NCI-H2029 (cell line): ENCODE data around the gene ABCG1.
"Not testable (repeated sequence)": the region's sequence is repeated elsewhere in the genome, so short reads cannot be mapped to it uniquely, and the experiment has no call there.

Source experiments
- DNase-seq: peaks from one replicate; lab custom pipeline; 2025; lab: John Stamatoyannopoulos, UW

ABCG1 gene

DNA sequence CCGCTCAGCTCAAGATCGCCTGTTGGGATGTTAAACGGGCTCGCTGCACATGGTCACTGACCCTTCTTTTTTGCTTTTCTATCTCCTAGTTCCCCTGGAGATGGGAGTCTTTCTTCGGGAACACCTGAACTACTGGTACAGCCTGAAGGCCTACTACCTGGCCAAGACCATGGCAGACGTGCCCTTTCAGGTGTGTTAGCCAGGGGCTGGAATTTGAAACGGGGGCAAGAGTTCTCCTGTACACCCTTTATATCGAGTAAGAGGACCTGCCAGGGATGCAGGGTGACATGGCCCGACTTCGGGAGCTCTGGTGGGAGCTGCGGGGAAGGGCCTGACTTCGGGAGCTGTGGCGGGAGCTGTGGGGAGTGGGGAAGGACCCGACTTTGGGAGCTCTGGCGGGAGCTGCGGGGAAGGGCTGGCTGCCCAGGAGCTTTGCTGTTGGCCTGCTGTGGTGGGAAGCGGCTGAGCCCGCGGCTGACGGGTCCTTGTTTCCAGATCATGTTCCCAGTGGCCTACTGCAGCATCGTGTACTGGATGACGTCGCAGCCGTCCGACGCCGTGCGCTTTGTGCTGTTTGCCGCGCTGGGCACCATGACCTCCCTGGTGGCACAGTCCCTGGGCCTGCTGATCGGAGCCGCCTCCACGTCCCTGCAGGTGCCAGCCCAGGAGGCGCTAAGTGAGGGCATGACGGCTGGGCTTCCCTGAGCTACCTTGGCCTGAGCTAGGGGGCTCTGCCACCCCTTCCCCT is 72.2 kb downstream of the ABCG1 start:
- DNase-seq = no peak

DNA sequence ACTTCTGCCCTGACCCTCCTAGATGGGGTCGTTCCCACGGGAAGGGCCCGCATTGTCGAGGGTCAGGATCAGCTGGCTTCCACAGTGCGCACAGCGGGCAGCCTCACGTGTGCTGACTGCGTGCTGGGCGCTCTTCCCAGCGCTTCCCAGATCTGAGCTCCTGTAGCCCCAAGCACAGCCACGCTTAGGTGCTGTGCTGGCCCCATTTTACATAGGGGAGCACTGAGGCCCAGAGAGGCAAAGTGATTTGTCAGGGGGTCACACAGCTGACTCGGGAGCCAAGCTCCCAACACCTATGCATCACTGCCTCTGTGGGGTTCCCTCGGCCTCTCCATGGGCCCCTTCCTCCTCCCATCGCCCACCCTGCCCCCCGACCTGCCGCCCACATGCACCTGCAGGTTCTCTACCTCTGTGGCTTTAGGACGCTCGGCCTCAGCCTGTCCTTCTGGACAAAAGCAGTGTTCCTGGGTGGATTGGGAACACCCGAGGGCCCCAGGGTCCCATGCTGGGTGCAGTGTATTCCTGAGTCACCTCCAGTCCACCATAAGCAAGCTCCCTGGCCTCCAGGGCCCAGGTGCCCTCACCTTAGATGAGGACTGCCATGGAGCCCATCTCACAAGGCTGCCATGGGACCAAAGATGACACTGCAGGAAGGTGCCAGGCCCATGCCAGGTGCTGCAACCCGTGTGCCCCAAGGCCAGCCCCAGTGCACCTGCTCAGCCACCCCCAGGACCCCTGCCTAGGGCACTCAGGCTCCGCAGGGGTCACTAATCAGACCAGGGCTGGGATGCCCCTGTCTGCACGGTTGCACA is 73.0 kb downstream of the ABCG1 start:
- DNase-seq = no peak

DNA sequence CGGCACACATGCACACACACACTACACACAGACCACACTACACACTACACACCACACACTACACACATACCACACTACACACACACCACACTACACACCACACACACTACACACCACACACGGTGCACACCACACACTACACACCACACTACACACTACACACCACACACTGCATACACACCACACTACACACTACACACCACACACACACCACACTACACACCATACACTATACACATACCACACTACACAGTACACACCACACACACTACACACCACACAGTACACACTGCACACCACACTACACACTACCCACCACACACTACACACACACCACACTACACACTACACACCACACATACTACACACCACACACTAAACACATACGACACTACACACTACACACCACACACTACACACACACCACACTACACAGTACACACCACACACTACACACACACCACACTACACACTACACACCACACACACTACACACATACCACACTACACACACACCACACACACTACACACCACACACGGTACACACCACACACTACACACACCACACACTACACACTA is 73.7 kb downstream of the ABCG1 start:
- not testable (repeated sequence) for DNase-seq

DNA sequence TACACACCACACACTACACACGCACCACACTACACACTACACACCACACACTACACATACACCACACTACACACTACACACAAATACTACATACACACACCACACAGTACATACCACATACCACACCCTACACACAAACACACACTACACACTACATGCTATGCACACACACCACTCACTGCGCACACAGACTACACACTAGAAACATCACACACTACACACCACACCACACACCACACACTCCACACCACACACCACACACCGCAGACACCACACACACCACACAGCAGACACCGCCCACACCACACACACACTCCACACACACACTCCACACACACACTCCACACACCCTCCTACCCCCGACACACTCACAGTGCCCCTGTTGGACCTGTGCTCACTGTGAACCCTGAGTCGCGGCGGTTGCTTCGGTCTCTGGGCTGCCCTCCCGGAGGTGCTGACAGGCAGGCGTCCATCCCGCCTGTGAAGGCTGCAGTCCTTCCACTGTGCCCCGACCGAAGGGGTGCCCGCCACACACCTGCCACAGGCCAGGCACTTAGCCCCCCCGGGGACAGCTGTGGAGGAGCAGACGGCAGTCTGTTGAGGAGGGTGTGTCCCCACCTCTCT is 74.8 kb downstream of the ABCG1 start:
- no peak for DNase-seq

DNA sequence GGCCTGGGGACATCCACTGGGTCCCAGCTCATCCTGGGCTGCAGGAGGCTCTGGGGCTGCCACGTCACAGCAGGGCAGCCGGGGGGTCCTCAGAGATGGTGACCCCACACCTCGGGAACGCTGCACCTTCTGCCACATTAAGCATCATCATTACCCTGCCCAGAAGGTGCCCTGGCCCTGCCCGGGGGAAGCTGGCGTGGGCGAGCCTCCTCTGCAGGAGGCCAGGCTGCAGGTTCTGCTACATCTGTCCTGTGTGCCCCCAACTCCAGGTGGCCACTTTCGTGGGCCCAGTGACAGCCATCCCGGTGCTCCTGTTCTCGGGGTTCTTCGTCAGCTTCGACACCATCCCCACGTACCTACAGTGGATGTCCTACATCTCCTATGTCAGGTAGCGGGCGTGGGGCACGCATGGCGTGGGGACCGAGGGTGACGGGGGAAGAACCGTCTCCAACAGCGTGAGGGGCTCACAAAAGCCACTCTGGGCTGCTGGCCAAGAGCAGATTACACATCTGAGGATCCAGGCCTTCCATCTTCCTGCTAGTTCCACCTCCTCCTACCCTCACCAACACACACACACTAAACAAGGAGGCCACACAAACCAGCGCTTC is 75.4 kb downstream of the ABCG1 start:
- no peak for DNase-seq

DNA sequence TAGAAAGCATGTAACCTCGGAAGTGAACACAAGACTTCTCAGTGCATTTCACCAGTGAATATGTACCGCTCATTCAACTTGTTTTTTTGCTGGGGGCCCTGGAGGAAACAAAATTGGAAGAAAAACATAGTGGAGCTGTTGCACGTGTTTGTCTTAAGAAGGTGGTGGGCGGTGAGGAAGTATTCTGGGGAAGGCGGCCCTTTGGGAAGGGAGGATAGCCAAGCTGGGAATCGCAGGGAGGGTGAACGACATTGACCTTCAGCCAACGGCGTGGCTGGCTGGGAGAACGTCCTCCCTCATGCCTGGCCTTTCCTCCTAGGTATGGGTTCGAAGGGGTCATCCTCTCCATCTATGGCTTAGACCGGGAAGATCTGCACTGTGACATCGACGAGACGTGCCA is 76.9 kb downstream of the ABCG1 start:
- no peak for DNase-seq

DNA sequence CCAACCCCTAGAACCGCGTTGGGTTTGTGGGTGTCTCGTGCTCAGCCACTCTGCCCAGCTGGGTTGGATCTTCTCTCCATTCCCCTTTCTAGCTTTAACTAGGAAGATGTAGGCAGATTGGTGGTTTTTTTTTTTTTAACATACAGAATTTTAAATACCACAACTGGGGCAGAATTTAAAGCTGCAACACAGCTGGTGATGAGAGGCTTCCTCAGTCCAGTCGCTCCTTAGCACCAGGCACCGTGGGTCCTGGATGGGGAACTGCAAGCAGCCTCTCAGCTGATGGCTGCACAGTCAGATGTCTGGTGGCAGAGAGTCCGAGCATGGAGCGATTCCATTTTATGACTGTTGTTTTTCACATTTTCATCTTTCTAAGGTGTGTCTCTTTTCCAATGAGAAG is 77.6 kb downstream of the ABCG1 start:
- no peak for DNase-seq

DNA sequence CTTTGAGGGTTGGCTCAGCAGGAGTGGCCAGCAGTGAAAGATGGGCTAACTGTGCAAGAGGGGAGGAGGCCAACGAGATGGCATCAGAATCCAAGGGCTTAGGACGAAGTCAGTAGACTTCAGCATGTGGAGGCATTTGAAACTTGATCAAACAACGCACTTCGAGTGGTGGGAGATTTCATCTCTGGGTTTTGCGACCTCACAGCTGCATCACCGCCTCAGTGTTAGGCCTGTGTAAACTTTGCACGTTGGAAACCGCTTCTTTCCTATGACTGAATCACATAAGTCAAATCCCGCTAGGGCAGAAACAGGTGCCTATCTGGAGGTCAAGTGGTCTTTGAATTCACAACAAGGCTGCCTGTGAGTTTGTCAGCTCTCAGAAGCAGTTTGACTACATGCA is 78.4 kb downstream of the ABCG1 start:
- DNase-seq = no peak

DNA sequence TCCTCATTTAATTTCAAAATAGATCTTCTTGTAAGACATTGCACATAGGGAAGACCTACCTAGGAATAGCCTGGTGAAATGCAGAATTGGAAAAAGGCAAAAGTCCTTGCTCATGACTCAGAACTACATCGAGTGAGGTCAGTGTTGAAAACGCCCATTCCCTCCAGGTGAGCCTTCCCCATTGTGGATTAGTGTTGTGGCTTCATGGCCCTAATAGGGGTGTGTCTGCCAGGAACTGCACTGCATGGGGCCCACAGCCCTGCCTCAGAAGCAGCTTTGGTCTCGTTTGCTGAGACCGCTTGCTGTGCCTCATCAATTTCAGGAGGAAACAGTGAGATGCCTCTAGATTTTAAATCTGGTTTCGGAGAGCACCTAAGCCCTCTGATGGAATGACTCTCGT is 79.3 kb downstream of the ABCG1 start:
- no peak for DNase-seq

DNA sequence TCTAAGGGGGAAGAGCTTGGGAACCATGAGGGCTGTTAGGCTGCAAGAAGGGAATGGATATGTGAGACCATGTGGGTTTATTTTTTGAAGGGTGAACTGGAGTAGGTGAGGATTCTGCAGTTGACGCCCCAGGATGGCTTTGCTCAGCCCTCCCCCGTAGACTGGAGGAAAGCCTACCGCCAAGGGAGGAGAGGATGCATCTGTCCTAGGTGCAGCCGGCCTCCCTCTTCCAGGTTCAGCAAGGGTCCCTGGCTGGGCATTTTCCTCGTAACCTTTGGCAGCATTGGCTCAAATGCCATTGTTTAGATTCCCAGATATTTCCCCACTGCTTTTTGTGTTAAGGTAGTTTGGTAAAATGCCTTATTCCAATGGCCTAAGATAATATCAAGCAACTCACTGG is 79.7 kb downstream of the ABCG1 start:
- DNase-seq = no peak

DNA sequence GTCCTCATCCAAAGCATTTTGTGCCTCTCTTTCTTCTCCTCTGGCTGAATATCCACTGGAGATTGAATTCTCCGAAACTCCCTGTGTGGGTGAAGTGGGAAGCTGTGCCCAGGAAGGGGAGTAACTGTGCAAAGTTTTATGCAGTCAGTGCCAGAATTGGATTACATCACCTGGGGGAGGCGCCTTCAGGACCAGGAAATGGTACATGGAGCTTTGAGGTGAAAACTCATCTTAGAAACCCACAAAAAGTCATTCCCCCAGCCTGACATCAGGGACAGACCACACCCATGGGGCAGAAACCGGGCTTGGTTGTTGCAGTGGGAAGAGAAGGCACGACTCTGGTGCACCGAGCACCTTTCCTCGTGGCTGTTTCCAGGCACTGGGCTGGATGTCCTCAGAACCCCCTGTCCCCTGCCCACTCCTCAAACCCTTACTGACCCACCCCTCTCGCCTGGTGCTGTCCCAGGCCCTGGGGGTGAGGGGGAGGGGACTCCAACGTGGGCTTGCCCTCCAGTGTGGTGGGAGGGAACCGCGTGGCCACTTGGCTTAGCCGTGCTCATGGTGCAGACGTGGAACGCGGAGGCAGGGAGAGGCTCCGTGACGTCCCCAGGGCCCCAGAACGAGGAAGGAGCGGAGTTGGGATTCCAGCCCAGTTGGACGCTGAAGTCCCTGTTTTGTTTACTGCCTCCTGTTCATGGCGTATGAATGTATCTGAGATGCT is 80.5 kb downstream of the ABCG1 start:
- no peak for DNase-seq

DNA sequence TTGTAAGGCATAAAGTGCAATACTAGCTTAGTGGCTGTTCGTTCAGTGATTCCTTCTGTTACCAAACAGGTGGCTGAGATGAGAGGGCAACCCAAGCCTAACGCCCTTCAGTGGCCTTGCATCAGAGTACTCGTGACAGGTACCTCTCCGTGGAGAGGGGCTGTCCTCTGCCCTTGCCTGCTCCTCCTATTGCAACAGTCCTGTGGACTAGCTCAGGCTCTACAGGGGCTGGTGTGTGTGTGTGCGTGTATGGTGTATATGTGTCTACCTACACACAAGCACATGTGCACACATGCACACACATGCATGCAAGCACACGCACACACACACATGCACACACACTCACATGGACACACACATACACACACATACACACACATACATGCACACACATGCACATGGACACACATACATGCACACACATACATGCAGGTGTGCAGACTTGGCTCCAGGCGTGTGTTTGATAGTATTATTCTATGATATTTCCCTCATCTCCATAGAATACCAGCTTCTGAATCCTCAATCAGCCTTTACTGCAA is 81.2 kb downstream of the ABCG1 start:
- DNase-seq = no peak

DNA sequence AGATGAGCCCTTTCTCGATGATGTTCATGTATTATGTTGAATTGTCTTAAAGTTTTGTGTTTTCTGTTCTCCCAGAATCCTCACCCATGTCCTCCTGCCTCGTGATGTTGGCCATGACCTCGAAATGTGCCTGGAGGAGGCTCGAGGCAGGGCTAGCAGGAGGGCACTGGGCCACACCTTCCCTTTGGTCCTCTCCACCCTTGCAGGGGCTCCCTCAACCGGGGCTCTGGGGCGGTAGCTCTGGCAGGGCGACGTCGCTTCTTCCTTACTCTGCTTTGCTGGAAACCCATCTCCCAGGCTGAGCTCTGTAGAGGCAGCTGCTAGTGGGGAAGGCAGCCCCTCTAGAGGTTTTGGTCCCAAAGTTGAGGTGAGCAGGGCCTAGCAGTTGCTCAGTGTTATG is 82.0 kb downstream of the ABCG1 start:
- DNase-seq = no peak

DNA sequence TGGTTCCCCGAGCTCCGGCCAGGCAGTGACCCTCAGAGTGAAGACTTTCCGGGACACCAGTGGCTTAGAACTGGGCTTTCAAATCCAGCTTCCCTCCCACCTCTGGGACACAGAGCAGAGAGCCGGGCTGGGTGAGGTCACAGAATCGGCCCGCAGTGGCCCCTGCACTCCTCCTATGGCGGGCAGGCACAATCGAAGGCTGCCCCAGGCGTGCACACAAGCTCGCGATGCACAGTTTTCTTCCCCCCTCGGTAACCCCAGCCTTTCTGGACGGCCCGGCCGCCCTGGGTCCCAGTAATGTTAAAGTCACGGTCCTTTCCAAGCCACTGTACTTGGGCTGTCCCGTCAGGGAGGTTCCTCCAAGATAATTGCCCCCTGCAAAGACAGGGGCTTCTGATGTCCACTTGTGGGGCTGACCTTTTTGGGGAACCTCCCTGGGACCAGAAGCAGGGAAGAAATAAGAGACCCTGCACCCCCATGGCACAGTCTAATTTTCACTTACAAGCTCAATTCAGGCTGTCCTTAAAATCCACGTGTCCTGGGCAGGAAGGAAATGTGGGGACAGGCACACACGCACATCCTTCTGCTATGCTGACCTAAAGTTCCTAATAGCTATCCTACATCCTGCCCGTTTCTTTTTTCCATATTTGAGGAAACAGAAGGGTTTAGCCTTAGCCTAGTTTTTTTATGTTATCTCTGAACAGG is 82.6 kb downstream of the ABCG1 start:
- DNase-seq = no peak

DNA sequence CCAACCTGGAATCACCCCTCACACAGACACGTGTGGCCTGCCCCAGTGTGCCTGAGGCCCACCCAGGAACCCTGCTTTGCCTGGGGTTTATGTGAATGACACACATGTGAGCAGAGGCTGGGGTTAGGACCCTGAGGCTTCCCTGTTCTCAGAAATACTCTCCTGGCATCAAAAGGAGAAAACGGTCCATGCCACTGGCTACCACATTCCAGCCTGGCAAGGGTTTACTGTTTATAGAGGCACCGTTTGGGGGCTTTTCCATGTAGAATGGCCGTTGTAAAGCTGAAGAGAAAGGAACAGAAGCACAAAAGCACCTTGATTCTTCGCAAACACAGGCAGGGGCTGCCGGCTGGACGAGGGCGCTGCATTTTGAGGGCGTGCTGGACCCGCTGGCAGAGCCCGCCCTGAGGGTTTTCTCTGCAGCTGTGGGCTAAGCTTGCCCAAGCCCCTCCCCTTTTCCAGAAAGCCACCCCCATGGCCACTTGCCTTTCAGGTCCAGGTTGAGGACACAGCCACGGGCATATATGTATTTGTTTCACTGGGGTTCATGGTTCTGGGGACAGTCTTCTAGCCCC is 83.2 kb downstream of the ABCG1 start:
- no peak for DNase-seq

DNA sequence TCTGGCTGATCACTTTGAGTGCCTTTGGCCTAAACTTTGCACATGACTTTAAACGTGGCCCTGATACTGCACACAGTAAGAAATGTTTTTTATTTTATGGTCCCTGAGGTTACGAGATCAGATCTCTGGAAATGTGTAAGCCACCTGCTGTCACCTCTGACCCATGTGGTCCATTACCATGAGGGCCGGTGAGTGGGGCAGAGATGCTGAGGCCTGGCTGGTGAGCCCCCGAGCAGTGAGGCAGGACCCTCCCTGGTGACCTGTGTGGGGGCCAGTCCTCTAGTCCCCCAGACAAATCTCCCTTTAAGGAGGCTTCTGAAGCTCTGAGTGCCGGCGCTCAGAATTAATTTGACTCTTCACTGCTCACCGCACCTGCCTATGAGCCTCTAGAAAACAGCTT is 83.9 kb downstream of the ABCG1 start:
- no peak for DNase-seq

DNA sequence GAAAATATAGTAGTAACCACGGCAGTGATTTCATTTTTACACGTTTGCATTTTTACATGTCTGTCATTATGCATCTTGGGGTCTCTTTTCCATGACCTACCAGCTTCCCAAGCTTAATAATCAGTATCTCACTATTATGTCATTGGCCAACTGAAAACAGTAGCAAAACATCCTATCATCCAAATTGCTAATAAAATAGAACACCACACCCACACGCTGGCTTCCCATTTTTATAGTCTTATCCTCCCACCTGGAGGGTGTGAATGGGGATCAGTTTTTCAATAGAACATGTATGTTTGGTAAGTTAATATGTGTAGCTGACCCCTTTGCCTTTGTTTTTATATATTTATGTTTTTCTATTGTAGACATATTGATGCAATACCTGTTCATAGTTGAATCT is 84.5 kb downstream of the ABCG1 start:
- no peak for DNase-seq

DNA sequence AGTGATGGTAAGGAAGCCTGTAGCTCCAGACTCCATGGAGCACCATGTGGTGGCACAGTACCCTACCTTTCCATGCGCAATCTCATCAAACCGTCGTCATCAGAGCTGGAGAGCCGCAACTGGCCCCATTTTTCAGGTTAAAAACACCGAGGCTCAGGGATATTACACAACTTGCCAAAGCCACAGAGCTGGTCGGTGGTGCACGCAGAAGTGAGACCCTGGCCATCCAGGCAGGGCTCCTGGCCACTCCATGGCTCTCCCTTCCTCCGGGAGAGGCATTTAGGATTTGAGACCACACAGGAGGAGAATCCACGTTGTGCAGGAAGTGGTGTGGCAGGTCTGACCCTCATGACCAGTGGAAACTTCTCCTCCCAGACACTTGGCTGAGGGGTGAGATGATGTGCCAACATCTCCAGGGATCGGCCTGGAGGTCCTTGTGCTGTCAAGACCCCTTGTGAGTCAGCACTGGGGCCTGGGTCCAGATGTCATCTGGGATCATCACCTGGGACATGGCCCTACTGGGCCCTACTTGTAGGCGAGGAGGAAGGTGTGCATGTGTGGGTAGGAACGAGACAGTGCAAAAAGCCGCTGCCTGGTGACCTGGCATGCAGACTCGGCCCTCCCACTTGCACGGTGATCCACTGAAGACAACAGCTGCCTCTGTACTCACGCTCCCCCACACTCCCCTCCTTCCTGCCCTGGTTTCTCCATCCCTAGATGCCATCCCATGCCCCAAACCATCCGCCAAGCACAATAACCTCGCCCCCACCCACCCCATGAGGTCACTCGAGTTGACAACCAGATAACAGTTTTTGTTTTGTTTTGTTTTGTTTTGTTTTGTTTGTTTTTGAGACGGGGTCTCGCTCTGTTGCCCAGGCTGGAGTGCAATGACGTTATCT is 85.9 kb downstream of the ABCG1 start:
- DNase-seq = no peak

DNA sequence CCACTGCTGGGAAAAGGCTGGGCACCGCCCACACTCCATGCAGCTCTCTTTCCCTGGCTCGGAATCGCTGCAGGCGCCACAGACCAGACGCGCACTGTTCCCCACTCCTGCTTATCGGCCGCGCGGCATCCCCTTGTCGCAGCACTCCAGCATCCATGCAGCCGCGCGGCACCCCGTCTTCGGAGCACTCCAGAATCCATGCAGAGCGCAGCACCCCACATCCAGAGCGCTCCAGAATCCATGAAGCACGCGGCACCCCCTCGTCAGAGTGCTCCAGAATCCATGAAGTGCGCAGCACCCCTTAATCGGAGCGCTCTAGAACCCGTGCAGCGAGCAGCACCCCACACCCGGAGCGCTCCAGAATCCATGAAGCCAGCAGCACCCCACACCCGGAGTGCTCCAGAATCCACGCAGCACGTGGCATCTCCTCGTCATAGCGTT is 86.8 kb downstream of the ABCG1 start:
- no peak for DNase-seq
